Gastrocnemius medialis (tissue), 4 donors: ENCODE results near the gene CHAD.

Source experiments
- CTCF ChIP-seq, 5 experiments: fragments of 450-650 bp in 3 of 5; fragments of 200-600 bp in 2 of 5; sonication (generic) in 2 of 5; IDR thresholded peaks in 4 of 5; conservative IDR thresholded peaks in 1 of 5; 1 replicate in 4 of 5; 2 replicates in 1 of 5; pipeline ENCODE4 v1.5.1; 2016 to 2019; ENCODE audit warnings: antibody characterized with exemption in 5 of 5, mild to moderate bottlenecking in 3 of 5, moderate library complexity in 3 of 5
- POLR2A ChIP-seq, 2 donors: fragments of 450-650 bp; IDR thresholded peaks; one replicate each; pipeline ENCODE4 v1.6.1; 2017; ENCODE audit warnings: antibody characterized with exemption in 2 of 2, mild to moderate bottlenecking in 2 of 2, moderate library complexity in 2 of 2

- TF ChIP-seq CTCF (IDR thresholded peaks at IDR 0.05 in 4 of 5, conservative IDR thresholded peaks at IDR 0.05 in 1 of 5) (no peak), POLR2A (IDR thresholded peaks at IDR 0.05) (no peak)
These were observed 7.0 kb downstream of the CHAD start for GRCh38 chr17:50461550-50462132.
